Duodenal mucosa (tissue), 2 donors: ENCODE measurements around the gene PRIMA1.

Experiments
- H3K27ac ChIP-seq: one replicate; pipeline ENCODE4 v1.7.0; 2013; ENCODE audit warnings: low read depth, low read length
- H3K27me3 ChIP-seq, 2 donors: one replicate each; pipeline ENCODE4 v1.7.0; 2013; ENCODE audit warnings: low read length in 2 of 2, control low read depth in 1 of 2; ENCODE audit not compliant: insufficient read depth in 2 of 2, control insufficient read depth in 1 of 2
- H3K36me3 ChIP-seq, 2 donors: one replicate each; pipeline ENCODE4 v1.7.0; 2013; ENCODE audit warnings: low read length in 2 of 2, control low read depth in 1 of 2; ENCODE audit not compliant: insufficient read depth in 2 of 2, control insufficient read depth in 1 of 2
- H3K4me1 ChIP-seq, 2 donors: one replicate each; pipeline ENCODE4 v1.7.0; 2013; ENCODE audit warnings: low read length in 2 of 2, control low read depth in 1 of 2; ENCODE audit not compliant: insufficient read depth in 2 of 2, control insufficient read depth in 1 of 2
- H3K4me3 ChIP-seq, 2 donors: one replicate each; pipeline ENCODE4 v1.7.0; 2013; ENCODE audit warnings: low read length in 2 of 2, low read depth in 1 of 2
- H3K9ac ChIP-seq, 2 donors: one replicate each; pipeline ENCODE4 v1.7.0; 2013; ENCODE audit warnings: low read length in 2 of 2, low read depth in 1 of 2
- H3K9me3 ChIP-seq, 2 donors: one replicate each; pipeline ENCODE4 v1.7.0; 2013; ENCODE audit warnings: low read length in 2 of 2, control low read depth in 1 of 2; ENCODE audit not compliant: control insufficient read depth in 1 of 2

Gene PRIMA1

DNA sequence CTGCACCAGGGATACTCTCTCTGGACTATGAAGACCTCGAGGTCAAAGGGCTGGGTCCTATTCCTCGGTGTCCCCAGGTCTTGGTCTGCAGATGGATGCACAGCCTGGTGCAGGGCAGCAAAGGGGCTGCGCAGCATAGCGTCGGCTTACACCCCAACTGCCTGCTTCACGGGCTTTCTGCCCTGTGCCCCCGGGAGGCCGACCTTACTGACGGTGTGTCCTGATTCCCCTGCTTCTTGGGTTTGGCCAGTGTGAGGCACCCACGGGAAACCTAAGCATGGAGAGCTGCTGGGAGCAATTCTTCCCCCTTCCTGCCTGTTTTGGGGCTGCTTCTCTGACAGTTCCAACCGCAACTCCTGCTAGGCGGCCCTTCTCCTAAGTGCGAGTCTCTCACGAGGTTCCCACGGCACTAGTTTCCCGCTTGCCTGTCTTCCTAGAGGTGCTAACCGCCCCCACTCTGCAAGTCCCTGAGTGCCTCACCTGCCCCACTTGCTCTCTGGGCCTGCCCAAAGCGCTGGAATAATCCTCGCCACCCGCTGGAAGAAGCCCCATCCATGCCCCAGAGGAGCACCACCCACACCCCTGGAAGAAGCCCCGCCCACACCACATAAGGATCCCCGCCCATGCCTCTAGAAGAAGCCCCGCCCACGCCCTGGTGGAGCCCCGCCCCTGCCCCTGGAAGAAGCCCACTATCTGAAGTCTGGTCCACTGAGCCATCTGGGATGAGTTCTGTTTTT lies 54.0 kb downstream of the PRIMA1 start:
- no peak overlapping the region for H3K9ac ChIP-seq
- H3K27ac ChIP-seq = no peak overlapping the region

DNA sequence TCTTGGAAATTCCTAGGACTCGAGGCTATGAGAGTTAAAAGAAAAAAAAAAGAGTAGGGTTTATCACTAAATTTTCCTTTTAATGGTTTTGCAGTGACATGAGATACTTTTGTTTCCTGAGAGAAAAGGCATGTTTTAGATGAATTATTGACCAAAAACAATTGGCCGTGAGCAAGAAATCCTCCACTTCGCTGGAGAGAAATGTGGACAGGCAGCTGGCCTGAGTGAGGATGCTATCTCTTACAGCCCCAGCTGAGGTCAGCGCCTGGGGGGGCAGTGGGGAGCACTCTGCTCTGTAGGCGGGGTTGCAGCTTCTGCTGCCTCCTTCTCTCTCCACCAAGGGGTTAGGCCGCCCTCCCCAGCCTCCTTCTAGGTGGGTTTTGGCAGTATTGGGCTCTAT lies 54.7 kb downstream of the PRIMA1 start:
- Histone ChIP-seq H3K4me1 (no peaks in the 10 kb centered on the region), H3K36me3 (no peaks in the 10 kb centered on the region), H3K27ac (no peak overlapping the region), H3K27me3 (no peaks in the 10 kb centered on the region), H3K9me3 (no peaks in the 10 kb centered on the region), H3K9ac (no peak overlapping the region), H3K4me3 (no peak overlapping the region)

More for the DNA sequence above, 54.0 kb downstream of the PRIMA1 start:
- Histone ChIP-seq H3K9me3 (no peaks in the 10 kb centered on the region), H3K4me3 (no peak overlapping the region), H3K4me1 (no peaks in the 10 kb centered on the region), H3K27me3 (no peaks in the 10 kb centered on the region), H3K36me3 (no peaks in the 10 kb centered on the region)

DNA sequence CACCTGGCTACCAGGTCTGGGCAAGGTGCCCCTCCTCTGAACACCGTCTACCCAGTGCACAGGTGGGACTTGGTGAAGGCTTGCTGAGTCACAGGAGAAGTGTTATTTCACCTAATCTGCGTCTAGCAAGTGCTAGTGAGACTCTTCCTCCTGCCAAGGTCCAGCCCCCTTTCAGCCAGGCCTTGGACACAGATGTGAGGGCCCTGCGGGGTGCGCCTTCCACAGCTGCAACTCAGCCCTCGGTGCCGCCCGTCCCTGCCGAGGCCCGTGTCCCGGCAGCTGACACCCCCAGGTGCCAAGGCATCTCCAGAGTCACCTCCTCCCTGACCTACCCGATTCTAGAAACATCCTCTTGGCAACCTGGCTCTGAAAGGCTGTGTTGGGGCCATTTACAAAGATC lies 55.1 kb downstream of the PRIMA1 start:
- Histone ChIP-seq H3K4me3 (no peak overlapping the region), H3K36me3 (no peaks in the 10 kb centered on the region), H3K9ac (no peak overlapping the region), H3K27me3 (no peaks in the 10 kb centered on the region), H3K9me3 (no peaks in the 10 kb centered on the region), H3K27ac (no peak overlapping the region), H3K4me1 (no peaks in the 10 kb centered on the region)

GRCh38 chr14:93732524-93732923 lies 55.8 kb downstream of the PRIMA1 start:
- Histone ChIP-seq H3K9ac (no peak overlapping the region), H3K27me3 (no peaks in the 10 kb centered on the region), H3K4me1 (no peaks in the 10 kb centered on the region), H3K9me3 (no peaks in the 10 kb centered on the region), H3K4me3 (no peak overlapping the region), H3K27ac (no peak overlapping the region), H3K36me3 (no peaks in the 10 kb centered on the region)

- Histone ChIP-seq H3K9ac (no peak overlapping the region), H3K9me3 (no peaks in the 10 kb centered on the region), H3K4me1 (no peaks in the 10 kb centered on the region), H3K27me3 (no peaks in the 10 kb centered on the region), H3K36me3 (no peaks in the 10 kb centered on the region), H3K4me3 (no peak overlapping the region), H3K27ac (no peak overlapping the region)
Observed at GRCh38 chr14:93731753-93732152, 56.5 kb downstream of the PRIMA1 start.

GRCh38 chr14:93729993-93730392 lies 58.3 kb downstream of the PRIMA1 start:
- no peak overlapping the region for H3K9ac ChIP-seq
- no peaks in the 10 kb centered on the region for H3K27me3 ChIP-seq
- no peaks in the 10 kb centered on the region for H3K36me3 ChIP-seq
- H3K4me1 ChIP-seq = no peaks in the 10 kb centered on the region
- H3K27ac ChIP-seq = no peak overlapping the region
- H3K9me3 ChIP-seq = no peaks in the 10 kb centered on the region
- H3K4me3 ChIP-seq = no peak overlapping the region

DNA sequence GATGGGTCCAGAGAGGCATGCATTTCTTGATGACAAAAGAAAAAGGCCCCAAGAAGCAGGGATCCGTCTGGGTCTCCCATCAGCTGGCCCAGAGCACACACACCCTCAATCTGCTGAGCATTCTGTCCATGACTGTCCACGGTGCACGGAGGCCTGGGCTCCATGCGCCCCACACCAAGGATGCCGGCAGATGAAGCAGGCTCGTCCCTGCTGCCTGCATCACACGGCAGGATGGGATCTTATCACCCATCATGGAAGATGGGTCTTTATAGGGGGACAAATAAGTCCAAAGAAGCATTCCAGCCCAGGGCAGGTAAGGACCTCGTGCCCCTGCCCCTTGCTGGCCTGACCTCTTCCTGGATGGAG lies 59.7 kb downstream of the PRIMA1 start:
- Histone ChIP-seq H3K27ac (no peak overlapping the region), H3K4me3 (no peak overlapping the region)

DNA sequence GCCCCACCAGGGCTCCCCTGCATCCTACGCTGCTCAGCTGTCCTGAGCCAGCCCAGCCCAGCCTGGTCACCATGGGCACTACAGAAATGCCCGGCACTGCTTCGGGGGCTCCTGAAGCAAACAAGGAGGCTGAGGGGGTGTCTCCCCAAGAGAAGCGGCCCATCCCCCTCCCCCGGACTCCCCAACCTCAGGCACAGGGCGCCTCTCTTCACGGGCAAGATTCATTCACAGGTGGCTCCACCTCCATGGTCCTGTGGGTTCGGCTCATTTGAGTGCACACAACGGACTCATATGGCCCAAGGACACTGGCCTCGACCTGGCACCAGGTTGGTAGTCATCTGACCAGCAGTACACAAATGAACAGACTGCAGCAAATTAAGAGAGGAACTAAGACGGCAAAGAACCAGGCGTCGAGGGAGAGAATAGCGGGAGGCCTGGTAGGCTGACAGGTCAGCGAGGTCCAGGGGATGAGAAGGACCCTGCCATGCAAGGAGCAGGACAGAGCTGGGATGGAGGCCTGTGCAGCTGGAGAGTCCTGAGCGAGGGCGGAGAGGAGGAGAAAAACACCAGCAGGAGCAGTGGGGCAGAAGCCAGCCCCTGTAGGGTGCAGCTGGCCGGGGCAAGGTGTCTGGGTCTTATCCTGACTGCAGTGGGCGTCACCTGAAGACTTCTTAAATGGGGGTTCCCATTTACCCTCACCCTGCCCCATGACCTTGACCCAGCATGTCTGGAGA lies 60.2 kb downstream of the PRIMA1 start:
- H3K9me3 ChIP-seq = no peaks in the 10 kb centered on the region
- no peak overlapping the region for H3K27ac ChIP-seq

More for the DNA sequence above, 59.7 kb downstream of the PRIMA1 start:
- H3K9me3 ChIP-seq = no peaks in the 10 kb centered on the region
- H3K9ac ChIP-seq = no peak overlapping the region
- H3K36me3 ChIP-seq = no peaks in the 10 kb centered on the region
- H3K4me1 ChIP-seq = no peaks in the 10 kb centered on the region
- no peaks in the 10 kb centered on the region for H3K27me3 ChIP-seq

GRCh38 chr14:93727039-93727740 lies 61.1 kb downstream of the PRIMA1 start:
- H3K27me3 ChIP-seq = no peaks in the 10 kb centered on the region
- H3K4me3 ChIP-seq = no peak overlapping the region
- H3K9me3 ChIP-seq = no peaks in the 10 kb centered on the region
- H3K4me1 ChIP-seq = no peaks in the 10 kb centered on the region
- H3K36me3 ChIP-seq = no peaks in the 10 kb centered on the region
- no peak overlapping the region for H3K27ac ChIP-seq
- H3K9ac ChIP-seq = no peak overlapping the region

More for the DNA sequence above, 60.2 kb downstream of the PRIMA1 start:
- Histone ChIP-seq H3K9ac (no peak overlapping the region), H3K27me3 (no peaks in the 10 kb centered on the region), H3K4me3 (no peak overlapping the region), H3K4me1 (no peaks in the 10 kb centered on the region), H3K36me3 (no peaks in the 10 kb centered on the region)

DNA sequence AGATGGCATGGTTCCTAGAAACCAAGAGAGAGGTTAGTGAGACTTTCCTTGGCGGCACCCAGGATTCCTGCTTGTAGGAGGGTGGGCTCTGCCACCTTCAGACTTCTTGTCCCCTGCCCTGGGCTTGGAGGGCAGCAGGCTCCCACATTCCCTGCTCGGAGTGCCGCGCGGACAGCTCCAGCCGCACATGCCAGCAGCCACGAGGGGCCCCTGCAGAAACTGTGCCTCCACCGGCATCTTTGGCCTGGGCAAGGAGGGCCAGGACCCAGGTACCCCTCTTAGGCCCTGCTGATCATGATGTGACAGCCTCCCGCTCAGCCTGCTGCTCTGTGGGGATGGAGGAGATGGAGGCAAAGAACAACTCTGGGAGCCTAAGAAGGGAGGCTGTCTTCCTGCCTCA lies 62.3 kb downstream of the PRIMA1 start:
- no peaks in the 10 kb centered on the region for H3K36me3 ChIP-seq
- no peak overlapping the region for H3K4me3 ChIP-seq
- H3K9ac ChIP-seq = no peak overlapping the region
- H3K27ac ChIP-seq = no peak overlapping the region
- no peaks in the 10 kb centered on the region for H3K4me1 ChIP-seq
- H3K9me3 ChIP-seq = no peaks in the 10 kb centered on the region
- H3K27me3 ChIP-seq = no peaks in the 10 kb centered on the region
